GM10248 (cell line): ENCODE measurements around the gene CFAP100.

ENCODE experiments used
- CTCF ChIA-PET: fragments of 300-600 bp; sonication (Branson Sonifier 250); formaldehyde crosslinking; extraction: SDS; loops from one replicate; lab custom pipeline; 2021; ENCODE audit warnings: antibody characterized with exemption; lab: Yijun Ruan, JAX
- POLR2A ChIA-PET: fragments of 350-650 bp; sonication (Branson Sonifier 250); formaldehyde crosslinking; extraction: SDS; loops from one replicate; lab custom pipeline; 2020; ENCODE audit warnings: antibody characterized with exemption; lab: Yijun Ruan, JAX
- DNase-seq: peaks from one replicate; pipeline ENCODE4 v3.0.0; 2012; ENCODE audit errors: extremely low spot score
- CTCF ChIP-seq: IDR thresholded peaks from 2 replicates; pipeline ENCODE4 v1.5.1; 2012; ENCODE audit warnings: mild to moderate bottlenecking, low read depth; ENCODE audit errors: extremely low read depth, missing control alignments, control extremely low read depth

Gene CFAP100

GRCh38 chr3:126406389-126407296 is 11.9 kb downstream of the CFAP100 start:
- ChIA-PET CTCF (no interaction called here), POLR2A (no interaction called here)
- TF ChIP-seq CTCF: no peak
- no peak for DNase-seq

- CTCF ChIA-PET: no interaction called here
These were observed 12.8 kb downstream of the CFAP100 start for GRCh38 chr3:126407412-126408044.

GRCh38 chr3:126408099-126408498 is 13.4 kb downstream of the CFAP100 start:
- ChIA-PET POLR2A (no interaction called here), CTCF (no interaction called here)
- no peak for TF ChIP-seq CTCF
- DNase-seq: no peak

More at GRCh38 chr3:126407412-126408044, 12.8 kb downstream of the CFAP100 start:
- POLR2A ChIA-PET: no interaction called here
- no peak for DNase-seq
- TF ChIP-seq CTCF: no peak

- no peak for TF ChIP-seq CTCF
- ChIA-PET CTCF (interaction anchor here (1.3 kb wide), 1 partner anchor 21 kb away, joined by 3 read pairs; no protein-coding TSS in a partner anchor), POLR2A (no interaction called here)
- no peak for DNase-seq
These were observed 18.4 kb downstream of the CFAP100 start for GRCh38 chr3:126412841-126413692.

GRCh38 chr3:126413693-126414080 is 19.0 kb downstream of the CFAP100 start:
- DNase-seq: no peak
- no peak for TF ChIP-seq CTCF
- ChIA-PET CTCF (no interaction called here), POLR2A (no interaction called here)

GRCh38 chr3:126414406-126414805 is 19.7 kb downstream of the CFAP100 start:
- TF ChIP-seq CTCF: no peak
- ChIA-PET CTCF (no interaction called here), POLR2A (no interaction called here)
- no peak for DNase-seq
